Ascending aorta (tissue), 2 donors: ENCODE measurements around the gene GPR62. TPM values are rescaled to one million over a fixed set of nuclear protein-coding genes. Genes with fewer than 3 reads are reported as not detected.

Experiments
- DNase-seq, 2 donors: peaks; one replicate each; pipeline ENCODE4 v3.0.0-alpha.2; 2019; ENCODE audit warnings: low spot score in 2 of 2
- H3K27ac ChIP-seq, 2 donors: fragments of 200-600 bp; sonication (generic); one replicate each; pipeline ENCODE4 v1.5.1; 2016 to 2017; ENCODE audit warnings: mild to moderate bottlenecking in 1 of 2
- H3K27me3 ChIP-seq: fragments of 200-600 bp; sonication (generic); one replicate; pipeline ENCODE4 v1.5.1; 2017
- H3K36me3 ChIP-seq, 2 donors: fragments of 200-600 bp; sonication (generic); one replicate each; pipeline ENCODE4 v1.5.1; 2016
- H3K4me1 ChIP-seq, 2 donors: fragments of 200-600 bp; sonication (generic); one replicate each; pipeline ENCODE4 v1.5.1; 2016 to 2017; ENCODE audit warnings: mild to moderate bottlenecking in 1 of 2
- H3K4me3 ChIP-seq, 2 donors: fragments of 200-600 bp; sonication (generic); one replicate each; pipeline ENCODE4 v1.5.1; 2016 to 2017; ENCODE audit warnings: mild to moderate bottlenecking in 1 of 2
- H3K9me3 ChIP-seq, 2 donors: fragments of 200-600 bp; sonication (generic); one replicate each; pipeline ENCODE4 v1.5.1; 2016
- CTCF ChIP-seq, 3 experiments: fragments of 200-600 bp in 2 of 3; fragments of 450-650 bp in 1 of 3; sonication (generic) in 2 of 3; IDR thresholded peaks; one replicate each; pipeline ENCODE4 v1.5.1; 2016 to 2019; ENCODE audit warnings: antibody characterized with exemption in 3 of 3, mild to moderate bottlenecking in 1 of 3, moderate library complexity in 1 of 3
- intact Hi-C: fragments of 100-400 bp; cut with DNase I; formaldehyde crosslinking; loops from one replicate; pipeline ENCODE4 v1.15.1; 2023
- total RNA-seq: library from RNA; depleted of rRNA; stranded (reverse); fragments of >200 nt; gene quantifications from one replicate; pipeline ENCODE4 v1.1.0, GENCODE V29; 2016

The GPR62 gene
- total RNA-seq, 1 donor from 2014 or later: not detected

GRCh38 chr3:51968883-51969678, 13.9 kb downstream of the GPR62 start:
- intact Hi-C loops: loop anchor here (10.0 kb wide), 1 partner anchor 1354 kb away; the partner anchor contains the start of genes CISH and MAPKAPK3
- peaks cover 9 to 40% of the 10 kb centered on the region in 2 donors for H3K4me1 ChIP-seq

GRCh38 chr3:51969841-51970240, 14.7 kb downstream of the GPR62 start:
- no peak for DNase-seq
- H3K4me3 ChIP-seq: no peak overlapping the region
- H3K27ac ChIP-seq: no peak overlapping the region
- H3K4me1 ChIP-seq: peaks cover 12 to 39% of the 10 kb centered on the region in 2 donors
- H3K36me3 ChIP-seq: no peaks in the 10 kb centered on the region
- intact Hi-C loops: loop anchor here (10.0 kb wide), 2 partner anchors 315 to 1355 kb away; partner anchors contain the start of genes CISH, GLYCTK and MAPKAPK3
- no peaks in the 10 kb centered on the region for H3K27me3 ChIP-seq
- no peaks in the 10 kb centered on the region for H3K9me3 ChIP-seq
- TF ChIP-seq CTCF (IDR thresholded peaks at IDR 0.05): no peak

More at GRCh38 chr3:51968883-51969678, 13.9 kb downstream of the GPR62 start:
- Histone ChIP-seq H3K36me3 (no peaks in the 10 kb centered on the region), H3K9me3 (no peaks in the 10 kb centered on the region), H3K27me3 (no peaks in the 10 kb centered on the region), H3K4me3 (no peak overlapping the region), H3K27ac (peak overlapping the region in 1 of 2 donors; percentile 96)
- no peak for DNase-seq
- no peak for TF ChIP-seq CTCF (IDR thresholded peaks at IDR 0.05)

- Histone ChIP-seq H3K27ac (no peak overlapping the region), H3K4me1 (peaks cover 6 to 30% of the 10 kb centered on the region in 2 donors), H3K36me3 (no peaks in the 10 kb centered on the region), H3K9me3 (no peaks in the 10 kb centered on the region), H3K4me3 (no peak overlapping the region), H3K27me3 (no peaks in the 10 kb centered on the region)
- intact Hi-C loops: loop anchor here (10.0 kb wide), 1 partner anchor 314 kb away; the partner anchor contains the start of gene GLYCTK
- no peak for DNase-seq
- no peak for TF ChIP-seq CTCF (IDR thresholded peaks at IDR 0.05)
Measured at GRCh38 chr3:51970606-51971300, 15.6 kb downstream of the GPR62 start.

GRCh38 chr3:51971350-51971749, 16.2 kb downstream of the GPR62 start:
- Histone ChIP-seq H3K36me3 (no peaks in the 10 kb centered on the region), H3K9me3 (no peaks in the 10 kb centered on the region), H3K27me3 (no peaks in the 10 kb centered on the region), H3K4me3 (no peak overlapping the region), H3K4me1 (peaks cover 6 to 24% of the 10 kb centered on the region in 2 donors), H3K27ac (no peak overlapping the region)
- intact Hi-C loops: loop anchor here (10.0 kb wide), 1 partner anchor 313 kb away; the partner anchor contains the start of gene GLYCTK
- no peak for DNase-seq
- TF ChIP-seq CTCF (IDR thresholded peaks at IDR 0.05): no peak

GRCh38 chr3:51974277-51974962, 19.2 kb downstream of the GPR62 start:
- Histone ChIP-seq H3K27ac (peak overlapping the region; percentile 96), H3K4me3 (peak overlapping the region; percentile 74 to 86), H3K9me3 (no peaks in the 10 kb centered on the region), H3K36me3 (no peaks in the 10 kb centered on the region), H3K4me1 (peaks cover 6 to 17% of the 10 kb centered on the region in 2 donors), H3K27me3 (no peaks in the 10 kb centered on the region)
- no peak for TF ChIP-seq CTCF (IDR thresholded peaks at IDR 0.05)
- intact Hi-C loops: loop anchor here (1.0 to 10.0 kb wide), 2 partner anchors 32 to 310 kb away; partner anchors contain the start of genes GLYCTK and PARP3
- DNase-seq: peak in 1 of 2 donors; percentile 74
